WTC11 (cell line): ENCODE results near the gene OGFOD1. TPM values are rescaled to one million over a fixed set of nuclear protein-coding genes. Genes with fewer than 3 reads are reported as not detected.

Source experiments
- ATAC-seq: fragments of 200-7000 bp; cut with Tn5 transposase; 2 replicates; pipeline ENCODE4 v1.10.0; 2021; ENCODE audit warnings: mild to moderate bottlenecking, moderate library complexity
- CTCF ChIA-PET: fragments of 300-600 bp; sonication (Branson Sonifier 250); formaldehyde crosslinking; loops from one replicate; lab custom pipeline; 2021; ENCODE audit warnings: antibody characterized with exemption; lab: Charles Lee
- POLR2A ChIA-PET: fragments of 350-600 bp; sonication (Branson Sonifier 250); formaldehyde crosslinking; loops from one replicate; lab custom pipeline; 2021; ENCODE audit warnings: antibody characterized with exemption; lab: Charles Lee
- DNase-seq: peaks from one replicate; pipeline ENCODE4 v3.0.0; 2021; ENCODE audit warnings: low spot score
- H3K27ac Mint-ChIP-seq: 2 replicates; pipeline ENCODE4 v1.8.0; 2021; ENCODE audit warnings: mixed read lengths
- H3K27me3 Mint-ChIP-seq: 2 replicates; pipeline ENCODE4 v1.8.0; 2021; ENCODE audit warnings: low read depth, mild to moderate bottlenecking, moderate library complexity, mixed read lengths
- H3K36me3 Mint-ChIP-seq: 2 replicates; pipeline ENCODE4 v1.8.0; 2021; ENCODE audit warnings: mixed read lengths
- H3K4me1 Mint-ChIP-seq: 2 replicates; pipeline ENCODE4 v1.8.0; 2022; ENCODE audit warnings: mixed read lengths
- H3K4me3 Mint-ChIP-seq: 2 replicates; pipeline ENCODE4 v1.8.0; 2021; ENCODE audit warnings: mild to moderate bottlenecking, moderate library complexity, mixed read lengths
- H3K9me3 Mint-ChIP-seq: 2 replicates; pipeline ENCODE4 v1.8.0; 2021; ENCODE audit warnings: mixed read lengths
- ATF2 ChIP-seq: sonication (generic); formaldehyde crosslinking; IDR thresholded peaks from 2 replicates; pipeline ENCODE4 v1.8.1; 2022; ENCODE audit warnings: low read depth, missing genetic modification reagents, borderline replicate concordance
- ATF6 ChIP-seq: sonication (generic); formaldehyde crosslinking; IDR thresholded peaks from 2 replicates; pipeline ENCODE4 v1.8.1; 2023; ENCODE audit warnings: mild to moderate bottlenecking, missing genetic modification reagents
- CBFB ChIP-seq: sonication (generic); formaldehyde crosslinking; IDR thresholded peaks from 2 replicates; pipeline ENCODE4 v1.8.1; 2022; ENCODE audit warnings: mild to moderate bottlenecking, low read depth, missing genetic modification reagents
- CREB1 ChIP-seq: sonication (generic); formaldehyde crosslinking; IDR thresholded peaks from 2 replicates; pipeline ENCODE4 v1.8.0; 2023; ENCODE audit warnings: mild to moderate bottlenecking, missing genetic modification reagents
- CREM ChIP-seq: sonication (generic); formaldehyde crosslinking; IDR thresholded peaks from 2 replicates; pipeline ENCODE4 v1.8.1; 2022; ENCODE audit warnings: mild to moderate bottlenecking, missing genetic modification reagents, moderate library complexity
- ETV6 ChIP-seq: sonication (generic); formaldehyde crosslinking; IDR thresholded peaks from 2 replicates; pipeline ENCODE4 v1.8.1; 2022; ENCODE audit warnings: mild to moderate bottlenecking, missing genetic modification reagents
- FOXK1 ChIP-seq: sonication (generic); formaldehyde crosslinking; IDR thresholded peaks from 2 replicates; pipeline ENCODE4 v1.8.0; 2022; ENCODE audit warnings: mild to moderate bottlenecking, moderate library complexity, missing genetic modification reagents
- HMGA2 ChIP-seq: fragments of 250-450 bp; sonication (Bioruptor Pico); IDR thresholded peaks from 2 replicates; pipeline ENCODE4 v1.4.0; 2021; ENCODE audit warnings: mild to moderate bottlenecking, moderate library complexity
- JAZF1 ChIP-seq: fragments of 250-450 bp; sonication (Bioruptor Pico); IDR thresholded peaks from 2 replicates; pipeline ENCODE4 v1.9.0; 2021; ENCODE audit warnings: moderate library complexity, mild to moderate bottlenecking, inconsistent platforms
- RORB ChIP-seq: fragments of 250-450 bp; sonication (Bioruptor Pico); IDR thresholded peaks from 2 replicates; pipeline ENCODE4 v1.9.0; 2021; ENCODE audit warnings: mild to moderate bottlenecking
- SMAD3 ChIP-seq: sonication (generic); formaldehyde crosslinking; IDR thresholded peaks from 2 replicates; pipeline ENCODE4 v1.8.0; 2022; ENCODE audit warnings: missing genetic modification reagents, mild to moderate bottlenecking, borderline replicate concordance
- SMAD4 ChIP-seq: sonication (generic); formaldehyde crosslinking; IDR thresholded peaks from 2 replicates; pipeline ENCODE4 v1.8.0; 2022; ENCODE audit warnings: mild to moderate bottlenecking, missing genetic modification reagents
- USF1 ChIP-seq: sonication (generic); formaldehyde crosslinking; IDR thresholded peaks from 2 replicates; pipeline ENCODE4 v1.8.0; 2022; ENCODE audit warnings: mild to moderate bottlenecking, missing genetic modification reagents
- ZNF121 ChIP-seq: sonication (generic); formaldehyde crosslinking; IDR thresholded peaks from 2 replicates; pipeline ENCODE4 v1.8.0; 2023; ENCODE audit warnings: missing genetic modification reagents
- ZNF138 ChIP-seq: sonication (generic); formaldehyde crosslinking; conservative IDR thresholded peaks from 2 replicates; pipeline ENCODE4 v1.8.1; 2022; ENCODE audit warnings: mild to moderate bottlenecking, moderate library complexity, missing genetic modification reagents
- ZNF232 ChIP-seq: sonication (generic); formaldehyde crosslinking; IDR thresholded peaks from 2 replicates; pipeline ENCODE4 v1.8.0; 2022; ENCODE audit warnings: mild to moderate bottlenecking, missing genetic modification reagents
- ZNF396 ChIP-seq: fragments of 250-450 bp; sonication (Bioruptor Pico); IDR thresholded peaks from 2 replicates; pipeline ENCODE4 v1.8.0; 2021; ENCODE audit warnings: mild to moderate bottlenecking, moderate library complexity, borderline replicate concordance
- total RNA-seq: library from RNA; stranded (reverse); gene quantifications from 3 replicates; pipeline ENCODE4 v1.2.3, GENCODE V29; 2021
- TF ChIP-seq, protein P1 (sequence below): fragments of 250-450 bp; sonication (Bioruptor Pico); conservative IDR thresholded peaks from 2 replicates; pipeline ENCODE4 v1.9.0; 2021; ENCODE audit warnings: mild to moderate bottlenecking
- TF ChIP-seq, protein P2 (sequence below): sonication (generic); formaldehyde crosslinking; IDR thresholded peaks from 2 replicates; pipeline ENCODE4 v1.8.0; 2022; ENCODE audit warnings: mild to moderate bottlenecking, missing genetic modification reagents
- TF ChIP-seq, protein P3 (sequence below): fragments of 250-450 bp; sonication (Bioruptor Pico); IDR thresholded peaks from 2 replicates; pipeline ENCODE4 v1.8.0; 2021; ENCODE audit warnings: mild to moderate bottlenecking

OGFOD1 gene
- total RNA-seq, 1 experiment from 2014 or later, result 50.5 TPM

DNA sequence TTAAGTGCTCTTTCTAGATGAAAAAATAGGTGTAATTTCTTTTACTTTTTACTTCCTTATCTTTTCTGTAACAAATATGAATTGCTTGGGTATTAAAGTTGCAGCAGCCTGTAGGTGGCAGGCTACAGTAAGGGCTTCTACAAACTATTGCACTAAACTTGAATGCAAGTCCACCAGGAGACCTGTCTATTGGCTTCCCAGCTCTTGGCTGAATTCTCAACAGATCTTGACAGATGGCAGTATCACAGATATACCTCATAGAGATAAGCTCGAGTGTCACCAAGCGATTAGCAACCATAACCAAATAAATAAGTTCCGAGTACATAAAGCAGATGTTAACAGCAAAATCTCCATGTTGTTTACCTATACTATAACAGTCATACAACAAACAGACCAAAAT, 62.6 kb downstream of the OGFOD1 start (continued):
- TF ChIP-seq, protein P1, sequence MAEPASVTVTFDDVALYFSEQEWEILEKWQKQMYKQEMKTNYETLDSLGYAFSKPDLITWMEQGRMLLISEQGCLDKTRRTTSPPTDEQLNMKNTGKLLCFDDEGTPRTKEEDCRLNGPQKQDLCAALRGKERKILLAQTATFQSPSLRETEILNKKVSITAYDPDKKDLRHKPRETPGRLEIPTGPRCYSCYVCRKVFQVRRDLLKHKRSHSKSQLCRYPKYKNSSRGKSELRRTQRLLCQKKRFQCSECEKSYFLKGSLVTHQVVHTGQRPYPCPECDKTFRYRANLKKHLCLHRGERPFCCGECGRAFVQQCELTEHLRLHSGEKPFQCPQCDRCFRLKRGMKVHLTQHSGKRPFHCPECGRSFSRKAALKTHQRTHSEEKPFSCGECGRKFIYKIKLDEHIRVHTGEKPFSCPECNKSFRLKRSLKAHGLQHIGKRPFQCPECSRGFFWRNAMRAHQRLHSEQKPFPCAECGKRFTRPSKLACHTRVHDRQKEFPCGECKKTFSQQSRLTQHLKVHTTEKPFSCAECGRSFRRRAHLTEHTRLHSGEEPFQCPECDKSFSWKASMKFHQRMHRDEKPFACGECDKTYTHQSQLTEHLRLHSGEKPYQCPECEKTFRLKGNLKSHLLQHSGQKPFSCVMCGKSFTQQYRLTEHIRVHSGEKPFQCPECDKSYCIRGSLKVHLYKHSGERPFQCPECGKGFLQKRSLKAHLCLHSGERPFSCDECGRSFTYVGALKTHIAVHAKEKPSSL, result no peak
- TF ChIP-seq CREM (CRISPR knock-in tag), result no peak
- no peak for TF ChIP-seq ZNF138
- TF ChIP-seq SMAD3 (CRISPR knock-in tag), result no peak
- no peak for TF ChIP-seq JAZF1 (CRISPR knock-in tag)
- TF ChIP-seq, protein P2, sequence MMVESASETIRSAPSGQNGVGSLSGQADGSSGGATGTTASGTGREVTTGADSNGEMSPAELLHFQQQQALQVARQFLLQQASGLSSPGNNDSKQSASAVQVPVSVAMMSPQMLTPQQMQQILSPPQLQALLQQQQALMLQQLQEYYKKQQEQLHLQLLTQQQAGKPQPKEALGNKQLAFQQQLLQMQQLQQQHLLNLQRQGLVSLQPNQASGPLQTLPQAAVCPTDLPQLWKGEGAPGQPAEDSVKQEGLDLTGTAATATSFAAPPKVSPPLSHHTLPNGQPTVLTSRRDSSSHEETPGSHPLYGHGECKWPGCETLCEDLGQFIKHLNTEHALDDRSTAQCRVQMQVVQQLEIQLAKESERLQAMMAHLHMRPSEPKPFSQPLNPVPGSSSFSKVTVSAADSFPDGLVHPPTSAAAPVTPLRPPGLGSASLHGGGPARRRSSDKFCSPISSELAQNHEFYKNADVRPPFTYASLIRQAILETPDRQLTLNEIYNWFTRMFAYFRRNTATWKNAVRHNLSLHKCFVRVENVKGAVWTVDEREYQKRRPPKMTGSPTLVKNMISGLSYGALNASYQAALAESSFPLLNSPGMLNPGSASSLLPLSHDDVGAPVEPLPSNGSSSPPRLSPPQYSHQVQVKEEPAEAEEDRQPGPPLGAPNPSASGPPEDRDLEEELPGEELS, result no peak

- no peak overlapping the region for H3K4me3 Mint-ChIP-seq
- ATAC-seq (no peak), DNase-seq (no peak)
- H3K4me1 Mint-ChIP-seq, result peaks cover 14% of the 10 kb centered on the region
- H3K36me3 Mint-ChIP-seq, result peaks cover 8% of the 10 kb centered on the region
- H3K27me3 Mint-ChIP-seq, result no peaks in the 10 kb centered on the region
- TF ChIP-seq CBFB (CRISPR knock-in tag) (no peak), ZNF121 (CRISPR knock-in tag) (no peak), SMAD4 (CRISPR knock-in tag) (no peak), ATF6 (no peak), ETV6 (no peak), RORB (CRISPR knock-in tag) (no peak), ZNF396 (CRISPR knock-in tag) (no peak), CREB1 (CRISPR knock-in tag) (no peak), FOXK1 (CRISPR knock-in tag) (no peak), ZNF232 (CRISPR knock-in tag) (no peak), USF1 (CRISPR knock-in tag) (no peak), HMGA2 (CRISPR knock-in tag) (no peak), ATF2 (CRISPR knock-in tag) (no peak)
- TF ChIP-seq, protein P3, sequence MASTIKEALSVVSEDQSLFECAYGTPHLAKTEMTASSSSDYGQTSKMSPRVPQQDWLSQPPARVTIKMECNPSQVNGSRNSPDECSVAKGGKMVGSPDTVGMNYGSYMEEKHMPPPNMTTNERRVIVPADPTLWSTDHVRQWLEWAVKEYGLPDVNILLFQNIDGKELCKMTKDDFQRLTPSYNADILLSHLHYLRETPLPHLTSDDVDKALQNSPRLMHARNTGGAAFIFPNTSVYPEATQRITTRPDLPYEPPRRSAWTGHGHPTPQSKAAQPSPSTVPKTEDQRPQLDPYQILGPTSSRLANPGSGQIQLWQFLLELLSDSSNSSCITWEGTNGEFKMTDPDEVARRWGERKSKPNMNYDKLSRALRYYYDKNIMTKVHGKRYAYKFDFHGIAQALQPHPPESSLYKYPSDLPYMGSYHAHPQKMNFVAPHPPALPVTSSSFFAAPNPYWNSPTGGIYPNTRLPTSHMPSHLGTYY (CRISPR knock-in tag), result no peak
- TF ChIP-seq, all 79 proteins: peak for 0
- ChIA-PET POLR2A (no interaction called here), CTCF (interaction anchor here (0.6 to 2.9 kb wide), 10 partner anchors 12 to 274 kb away, joined by 3 to 18 read pairs (median 4); no protein-coding TSS in a partner anchor)
- Mint-ChIP-seq H3K9me3 (peaks cover 3% of the 10 kb centered on the region; the same call in 1 of the 2 replicates), H3K27ac (no peak overlapping the region)
Measured at GRCh38 chr16:56514845-56515244, 63.5 kb downstream of the OGFOD1 start.
